BJ (cell line): ENCODE results near the gene STEAP2. TPM values are rescaled to one million over a fixed set of nuclear protein-coding genes. Genes with fewer than 3 reads are reported as not detected.
"Not testable (repeated sequence)": the region's sequence is repeated elsewhere in the genome, so short reads cannot be mapped to it uniquely, and the experiment has no call there.

Experiments
- CTCF ChIA-PET: fragments of 350-600 bp; formaldehyde crosslinking; extraction: SDS; loops from one replicate; lab custom pipeline; 2021; ENCODE audit warnings: antibody characterized with exemption, inconsistent platforms; lab: Yijun Ruan, JAX
- POLR2A ChIA-PET: fragments of 300-600 bp; sonication (Branson Sonifier 250); formaldehyde crosslinking; extraction: SDS; loops from one replicate; lab custom pipeline; 2021; ENCODE audit warnings: antibody characterized with exemption; lab: Charles Lee
- DNase-seq: peaks from one replicate; pipeline ENCODE4 v3.0.0-alpha.2; 2011; ENCODE audit warnings: low read depth
- H3K27me3 ChIP-seq: 2 replicates; pipeline ENCODE4 v1.6.0; 2011; ENCODE audit warnings: low read length; ENCODE audit not compliant: control insufficient read depth, insufficient read depth
- H3K36me3 ChIP-seq: 2 replicates; pipeline ENCODE4 v1.5.1; 2011; ENCODE audit warnings: low read length; ENCODE audit not compliant: control insufficient read depth, insufficient read depth
- H3K4me3 ChIP-seq: 2 replicates; pipeline ENCODE4 v1.5.1; 2011; ENCODE audit warnings: low read depth, mild to moderate bottlenecking, control low read depth, low read length
- polyA plus RNA-seq: library from polyadenylated mRNA; depleted of rRNA; stranded (reverse); fragments of >200 nt; gene quantifications from 2 replicates; pipeline ENCODE4 v1.2.3, GENCODE V29; 2011
- TF ChIP-seq, protein P1 (sequence below): IDR thresholded peaks from 2 replicates; pipeline ENCODE4 v1.5.1; 2011; ENCODE audit warnings: low read depth, mild to moderate bottlenecking, control low read depth, inconsistent platforms, low read length, moderate library complexity; ENCODE audit not compliant: insufficient read depth

STEAP2 gene
- polyA plus RNA-seq, 1 experiment: 2.1 TPM

GRCh38 chr7:90181485-90181884 is 30.1 kb upstream of the STEAP2 start:
- CTCF ChIA-PET: no interaction called here
- TF ChIP-seq, protein P1, sequence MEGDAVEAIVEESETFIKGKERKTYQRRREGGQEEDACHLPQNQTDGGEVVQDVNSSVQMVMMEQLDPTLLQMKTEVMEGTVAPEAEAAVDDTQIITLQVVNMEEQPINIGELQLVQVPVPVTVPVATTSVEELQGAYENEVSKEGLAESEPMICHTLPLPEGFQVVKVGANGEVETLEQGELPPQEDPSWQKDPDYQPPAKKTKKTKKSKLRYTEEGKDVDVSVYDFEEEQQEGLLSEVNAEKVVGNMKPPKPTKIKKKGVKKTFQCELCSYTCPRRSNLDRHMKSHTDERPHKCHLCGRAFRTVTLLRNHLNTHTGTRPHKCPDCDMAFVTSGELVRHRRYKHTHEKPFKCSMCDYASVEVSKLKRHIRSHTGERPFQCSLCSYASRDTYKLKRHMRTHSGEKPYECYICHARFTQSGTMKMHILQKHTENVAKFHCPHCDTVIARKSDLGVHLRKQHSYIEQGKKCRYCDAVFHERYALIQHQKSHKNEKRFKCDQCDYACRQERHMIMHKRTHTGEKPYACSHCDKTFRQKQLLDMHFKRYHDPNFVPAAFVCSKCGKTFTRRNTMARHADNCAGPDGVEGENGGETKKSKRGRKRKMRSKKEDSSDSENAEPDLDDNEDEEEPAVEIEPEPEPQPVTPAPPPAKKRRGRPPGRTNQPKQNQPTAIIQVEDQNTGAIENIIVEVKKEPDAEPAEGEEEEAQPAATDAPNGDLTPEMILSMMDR: no peak
- no peak for DNase-seq
- Histone ChIP-seq H3K4me3 (no peak overlapping the region), H3K36me3 (no peaks in the 10 kb centered on the region), H3K27me3 (no peaks in the 10 kb centered on the region)
- POLR2A ChIA-PET: no interaction called here

DNA sequence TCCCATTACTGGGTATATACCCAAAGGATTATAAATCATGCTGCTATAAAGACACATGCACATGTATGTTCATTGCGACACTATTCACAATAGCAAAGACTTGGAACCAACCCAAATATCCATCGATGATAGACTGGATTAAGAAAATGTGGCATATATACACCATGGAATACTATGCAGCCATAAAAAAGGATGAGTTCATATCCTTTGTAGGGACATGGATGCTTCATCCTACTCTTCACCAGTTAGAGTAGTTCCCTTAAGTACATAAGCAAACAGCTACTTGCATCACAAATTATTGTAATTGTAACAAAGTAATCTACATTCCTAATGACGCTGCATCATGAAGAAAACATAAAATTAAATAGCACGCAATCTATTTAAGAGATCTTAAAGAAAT is 25.2 kb upstream of the STEAP2 start:
- POLR2A ChIA-PET, H3K36me3 ChIP-seq: not testable (repeated sequence)
- CTCF ChIA-PET: interaction anchor here (1.4 kb wide), 1 partner anchor 25 kb away, joined by 3 read pairs; the partner anchor contains the start of gene STEAP2

GRCh38 chr7:90187507-90188050 is 24.0 kb upstream of the STEAP2 start:
- CTCF ChIA-PET: interaction anchor here (1.4 to 2.2 kb wide), 2 partner anchors 24 to 25 kb away, joined by 3 to 7 read pairs; partner anchors contain the start of gene STEAP2

More for the DNA sequence above, 25.2 kb upstream of the STEAP2 start:
- DNase-seq, H3K4me3 ChIP-seq, H3K27me3 ChIP-seq: not testable (repeated sequence)

DNA sequence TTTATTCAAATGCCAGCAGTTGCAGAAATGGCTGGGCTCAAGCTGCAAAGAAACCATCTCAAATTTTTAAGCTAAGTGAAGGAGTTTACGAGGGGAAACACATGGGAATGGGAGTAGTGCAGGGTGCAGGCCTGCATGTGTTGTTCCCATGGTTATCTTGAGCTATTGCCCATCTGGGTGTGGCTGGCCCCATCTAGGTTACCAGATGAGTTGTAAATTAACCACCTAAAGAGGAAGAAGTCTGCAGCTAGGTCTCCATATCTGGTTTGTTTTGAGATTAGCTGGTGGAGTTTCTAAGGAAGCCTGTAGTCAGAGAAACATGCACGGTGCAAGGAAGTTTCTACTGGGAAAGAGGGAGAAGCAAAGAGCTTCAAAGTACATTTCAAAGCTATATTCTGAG is 23.3 kb upstream of the STEAP2 start:
- POLR2A ChIA-PET: no interaction called here
- TF ChIP-seq, protein P1: no peak
- no peak for DNase-seq
- no peaks in the 10 kb centered on the region for H3K27me3 ChIP-seq
- H3K4me3 ChIP-seq: no peak overlapping the region
- CTCF ChIA-PET: interaction anchor here (0.6 to 2.2 kb wide), 2 partner anchors 24 to 46 kb away, joined by 3 to 7 read pairs; partner anchors contain the start of gene STEAP2
- no peaks in the 10 kb centered on the region for H3K36me3 ChIP-seq

More at GRCh38 chr7:90187507-90188050, 24.0 kb upstream of the STEAP2 start:
- DNase-seq: no peak
- POLR2A ChIA-PET: no interaction called here
- H3K4me3 ChIP-seq: no peak overlapping the region
- TF ChIP-seq, protein P1: no peak
- no peaks in the 10 kb centered on the region for H3K27me3 ChIP-seq
- no peaks in the 10 kb centered on the region for H3K36me3 ChIP-seq

DNA sequence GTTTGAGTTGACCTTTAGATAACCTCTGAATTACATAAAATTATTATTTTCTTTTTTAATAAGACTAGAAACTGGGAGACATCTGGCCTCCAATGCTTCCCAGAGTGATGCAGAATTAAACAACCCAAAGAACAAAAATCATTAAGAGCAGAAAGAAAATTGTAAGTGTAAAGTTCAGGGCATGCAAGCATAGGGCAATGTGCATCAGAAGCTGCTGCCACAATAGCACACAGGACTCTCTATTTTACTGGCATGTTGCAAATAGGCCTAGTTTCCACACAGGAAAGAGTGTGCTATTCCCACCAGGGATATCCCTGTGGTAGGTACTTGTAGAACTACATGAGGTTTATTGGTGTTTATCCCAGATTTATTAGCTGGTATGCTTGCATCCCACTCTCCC is 20.5 kb upstream of the STEAP2 start:
- no peaks in the 10 kb centered on the region for H3K36me3 ChIP-seq
- DNase-seq: no peak
- TF ChIP-seq, protein P1: no peak
- H3K27me3 ChIP-seq: no peaks in the 10 kb centered on the region
- CTCF ChIA-PET: interaction anchor here (1.2 kb wide), 1 partner anchor 20 kb away, joined by 3 read pairs; the partner anchor contains the start of gene STEAP2
- H3K4me3 ChIP-seq: no peak overlapping the region
- POLR2A ChIA-PET: no interaction called here
